PFSK-1 (cell line): Measurements from ENCODE around the gene ZNF736.

Experiments
- FOXP2 ChIP-seq: optimal IDR thresholded peaks from 2 replicates; pipeline ENCODE3; 2011; ENCODE audit warnings: borderline replicate concordance, control low read depth, inconsistent platforms; ENCODE audit not compliant: insufficient read depth; ENCODE audit errors: extremely low read length, extremely low read depth
- POLR2AphosphoS5 ChIP-seq: IDR thresholded peaks from 2 replicates; pipeline ENCODE4 v1.6.1; 2012; ENCODE audit warnings: low read depth, mild to moderate bottlenecking, control low read depth, low read length, moderate library complexity
- REST ChIP-seq, 2 experiments: IDR thresholded peaks; 2 replicates each; pipeline versions ENCODE4 v1.6.1 to v1.8.0; 2011 to 2012; ENCODE audit warnings: low read depth in 2 of 2, low read length in 2 of 2, control low read depth in 1 of 2, inconsistent platforms in 1 of 2, mild to moderate bottlenecking in 1 of 2, moderate library complexity in 1 of 2; ENCODE audit not compliant: insufficient read depth in 1 of 2
- SIN3A ChIP-seq: IDR thresholded peaks from 2 replicates; pipeline ENCODE4 v1.6.1; 2012; ENCODE audit warnings: mild to moderate bottlenecking, low read length, moderate library complexity, borderline replicate concordance; ENCODE audit not compliant: insufficient read depth
- TAF1 ChIP-seq: IDR thresholded peaks from 2 replicates; pipeline ENCODE4 v1.6.1; 2012; ENCODE audit warnings: low read length, control low read depth, borderline replicate concordance; ENCODE audit not compliant: insufficient read depth

Gene ZNF736

DNA sequence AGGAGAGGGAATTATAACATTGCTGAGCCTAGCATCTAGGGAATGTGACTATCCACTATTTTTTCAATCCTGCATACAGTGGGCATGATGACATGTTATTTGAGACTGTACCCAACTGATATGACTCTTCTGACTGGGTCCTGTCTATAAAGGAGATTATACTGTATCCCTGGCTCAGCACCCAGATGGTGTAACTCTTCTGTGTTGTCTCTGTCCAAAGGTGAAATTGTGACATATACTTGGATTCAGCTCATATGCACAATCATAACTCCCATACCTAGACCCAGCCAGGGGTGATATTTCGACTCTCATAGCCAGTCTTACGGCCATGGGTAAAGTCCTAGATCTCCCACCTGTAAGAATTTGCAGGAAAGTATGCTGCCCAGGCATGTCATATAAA is 59.3 kb downstream of the ZNF736 start:
- no peak for TF ChIP-seq TAF1

DNA sequence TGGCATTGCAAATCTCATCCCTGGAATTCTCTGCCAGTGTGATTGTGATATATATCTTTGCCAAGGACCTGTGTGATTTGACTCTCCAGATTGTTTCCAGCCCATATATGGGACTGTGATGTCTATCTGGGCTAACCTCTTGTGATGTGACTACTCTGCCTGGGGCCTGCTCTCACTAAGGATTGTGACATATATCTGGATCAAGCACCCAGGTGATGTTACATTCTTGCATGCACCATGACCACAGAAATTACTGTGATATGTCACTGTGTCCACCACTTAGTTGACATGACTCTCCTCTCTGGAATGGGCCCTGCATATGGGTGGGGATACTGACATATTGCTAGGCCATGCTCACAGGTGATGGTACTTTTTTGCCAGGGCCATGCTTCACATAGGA is 86.6 kb downstream of the ZNF736 start:
- TF ChIP-seq FOXP2 (no peak), POLR2AphosphoS5 (no peak), TAF1 (no peak), SIN3A (no peak), REST (IDR thresholded peaks at IDR 0.05; ENCODE audit: insufficient read depth in 1 of 2, low read depth in 2 of 2, low read length in 2 of 2) (no peak)
